MM.1S (cell line): Measurements from ENCODE around the gene SNX30.

Experiments
- DNase-seq: peaks from one replicate; pipeline ENCODE4 v3.0.0-alpha.2; 2015
- H2AFZ ChIP-seq: fragments of 300-600 bp; sonication (generic); 2 replicates; pipeline ENCODE4 v1.6.0; 2016; ENCODE audit warnings: antibody characterized with exemption, low read length
- H3F3A ChIP-seq: fragments of 300-600 bp; sonication (generic); 2 replicates; pipeline ENCODE4 v1.6.1; 2016; ENCODE audit warnings: mild to moderate bottlenecking, antibody characterized with exemption, low read length, moderate library complexity, mixed read lengths; ENCODE audit not compliant: insufficient read depth
- H3K27ac ChIP-seq: fragments of 300-600 bp; sonication (generic); 2 replicates; pipeline ENCODE4 v1.5.1; 2016; ENCODE audit warnings: mild to moderate bottlenecking, low read length
- H3K27me3 ChIP-seq: fragments of 300-600 bp; sonication (generic); replicated peaks from 2 replicates; pipeline ENCODE4 v1.6.0; 2016; ENCODE audit warnings: low read length; ENCODE audit not compliant: insufficient read depth
- H3K36me3 ChIP-seq: fragments of 300-600 bp; sonication (generic); replicated peaks from 2 replicates; pipeline ENCODE4 v1.6.1; 2016; ENCODE audit warnings: mild to moderate bottlenecking, low read length, mixed read lengths; ENCODE audit not compliant: insufficient read depth
- H3K4me1 ChIP-seq: fragments of 300-600 bp; sonication (generic); 2 replicates; pipeline ENCODE4 v1.6.1; 2016; ENCODE audit warnings: low read length, mixed read lengths
- H3K4me2 ChIP-seq: fragments of 300-600 bp; sonication (generic); 2 replicates; pipeline ENCODE4 v1.6.0; 2016; ENCODE audit warnings: low read depth, low read length
- H3K4me3 ChIP-seq: fragments of 300-600 bp; sonication (generic); 2 replicates; pipeline ENCODE4 v1.5.1; 2016; ENCODE audit warnings: low read length, mixed read lengths
- H3K79me2 ChIP-seq: fragments of 300-600 bp; sonication (generic); 2 replicates; pipeline ENCODE4 v1.6.1; 2016; ENCODE audit warnings: mixed run types, low read length, mixed read lengths
- H3K9ac ChIP-seq: fragments of 300-600 bp; sonication (generic); 2 replicates; pipeline ENCODE4 v1.6.1; 2016; ENCODE audit warnings: low read length, mixed read lengths
- H3K9me2 ChIP-seq: fragments of 300-600 bp; sonication (generic); replicated peaks from 2 replicates; pipeline ENCODE4 v1.6.1; 2016; ENCODE audit warnings: mild to moderate bottlenecking, low read length, mixed read lengths; ENCODE audit not compliant: insufficient read depth
- H3K9me3 ChIP-seq: fragments of 300-600 bp; sonication (generic); replicated peaks from 2 replicates; pipeline ENCODE4 v1.6.1; 2016; ENCODE audit warnings: mild to moderate bottlenecking, low read length, mixed read lengths; ENCODE audit not compliant: insufficient read depth
- H4K20me1 ChIP-seq: fragments of 300-600 bp; sonication (generic); 2 replicates; pipeline ENCODE4 v1.6.1; 2016; ENCODE audit warnings: mild to moderate bottlenecking, low read length, moderate library complexity, mixed read lengths; ENCODE audit not compliant: insufficient read depth
- CTCF ChIP-seq: fragments of 300-600 bp; sonication (generic); IDR thresholded peaks from 2 replicates; pipeline ENCODE4 v1.5.1; 2016; ENCODE audit warnings: antibody characterized with exemption, low read length, mixed read lengths
- EZH2 ChIP-seq: fragments of 300-600 bp; sonication (generic); optimal IDR thresholded peaks from 2 replicates; pipeline ENCODE3; 2017; ENCODE audit warnings: low read depth, mild to moderate bottlenecking, antibody characterized with exemption, low read length, mixed read lengths
- EZH2phosphoT487 ChIP-seq: fragments of 300-600 bp; sonication (generic); IDR thresholded peaks from 2 replicates; pipeline ENCODE4 v1.6.1; 2018; ENCODE audit warnings: antibody characterized with exemption, low read length

Gene SNX30

DNA sequence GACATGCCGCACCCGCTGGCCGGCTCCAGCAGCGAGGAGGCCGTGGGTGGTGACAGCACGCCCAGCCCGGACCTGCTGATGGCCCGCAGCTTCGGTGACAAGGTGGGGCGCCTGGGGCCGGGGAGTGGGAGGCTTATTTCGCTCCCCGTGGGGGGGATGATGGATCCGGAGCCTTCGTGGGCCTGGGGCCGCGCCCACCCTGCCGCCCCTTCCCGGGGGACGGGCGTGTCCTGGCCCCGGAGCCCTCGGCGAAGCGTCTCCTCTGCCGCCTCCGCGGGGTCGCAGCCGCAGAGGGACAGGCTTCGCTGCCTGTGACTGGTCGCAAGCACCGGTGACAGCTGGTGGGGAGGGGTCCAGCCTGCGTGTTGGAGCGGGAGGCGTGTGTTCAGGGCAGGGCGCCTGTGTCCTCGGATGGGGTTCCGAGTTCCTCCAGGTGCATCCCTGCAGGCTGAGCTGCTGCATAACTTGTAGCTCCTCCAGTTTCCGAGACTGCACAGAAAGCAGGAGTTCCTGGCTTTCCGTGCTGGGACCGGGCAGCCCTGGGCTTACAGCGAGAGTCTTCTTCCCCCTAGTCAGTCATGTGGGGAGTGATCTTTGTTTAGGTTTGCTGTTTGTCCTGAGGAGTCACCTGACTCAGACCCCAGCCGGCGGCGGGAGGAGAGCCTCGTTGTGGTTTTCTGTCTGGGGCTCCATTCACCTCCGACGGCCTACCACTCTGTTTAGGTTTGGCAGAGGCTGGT is 666 bp downstream of the SNX30 start:
- no peaks in the 10 kb centered on the region for H3K36me3 ChIP-seq
- peak overlapping the region; percentile 50; the same call in 1 of the 2 replicates for H3K27ac ChIP-seq
- peaks cover 13% of the 10 kb centered on the region for H3K4me1 ChIP-seq
- H2AFZ ChIP-seq = peak overlapping the region; percentile 92
- peak overlapping the region; percentile 70 for H3K9ac ChIP-seq
- H3K9me3 ChIP-seq = no peaks in the 10 kb centered on the region
- TF ChIP-seq EZH2 (no peak), CTCF (no peak), EZH2phosphoT487 (no peak)
- H3K4me2 ChIP-seq = peak overlapping the region; percentile 99
- H3K27me3 ChIP-seq = no peaks in the 10 kb centered on the region
- peak; percentile 87 for DNase-seq
- peak overlapping the region; percentile 96 for H3K4me3 ChIP-seq
- H3K79me2 ChIP-seq = peaks cover 32% of the 10 kb centered on the region
- no peaks in the 10 kb centered on the region for H4K20me1 ChIP-seq
- peaks cover 11% of the 10 kb centered on the region; the same call in 1 of the 2 replicates for H3F3A ChIP-seq
- H3K9me2 ChIP-seq = no peaks in the 10 kb centered on the region

- Histone ChIP-seq H3K79me2 (peaks cover 33% of the 10 kb centered on the region), H3K27me3 (no peaks in the 10 kb centered on the region), H3F3A (peaks cover 11% of the 10 kb centered on the region; the same call in 1 of the 2 replicates), H3K9me3 (no peaks in the 10 kb centered on the region), H3K4me3 (no peak overlapping the region), H3K9ac (no peak overlapping the region), H2AFZ (no peak overlapping the region), H3K4me2 (peak overlapping the region; percentile 99; the same call in 1 of the 2 replicates), H3K9me2 (no peaks in the 10 kb centered on the region), H3K4me1 (peaks cover 13% of the 10 kb centered on the region), H4K20me1 (no peaks in the 10 kb centered on the region), H3K27ac (no peak overlapping the region), H3K36me3 (no peaks in the 10 kb centered on the region)
- DNase-seq = no peak
- no peak for TF ChIP-seq CTCF
- no peak for TF ChIP-seq EZH2
- TF ChIP-seq EZH2phosphoT487 = no peak
Observed at GRCh38 chr9:112752334-112753125, 2.0 kb downstream of the SNX30 start.

DNA sequence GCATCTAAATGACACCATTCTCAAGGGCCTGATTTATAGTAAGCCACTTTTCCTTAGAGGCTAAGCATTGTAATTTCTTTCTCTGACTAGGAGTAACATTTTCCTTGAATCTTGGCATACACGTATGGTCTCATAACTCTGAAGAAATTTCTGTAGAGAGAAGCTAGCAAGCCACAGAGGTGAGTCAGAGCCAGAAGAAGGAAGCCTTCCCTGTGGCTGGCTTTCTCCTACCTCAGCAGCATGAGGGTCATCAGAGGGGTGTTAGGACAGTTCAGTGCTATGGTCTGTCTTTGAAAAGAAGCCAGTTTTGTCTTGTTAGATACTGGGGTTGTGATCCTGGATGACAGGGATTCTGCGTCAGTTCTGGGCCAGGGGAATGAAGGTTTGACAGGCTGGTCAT is 3.2 kb downstream of the SNX30 start:
- H3K4me3 ChIP-seq = no peak overlapping the region
- H3K27me3 ChIP-seq = no peaks in the 10 kb centered on the region
- peaks cover 40% of the 10 kb centered on the region for H3K79me2 ChIP-seq
- peaks cover 13% of the 10 kb centered on the region for H3K4me1 ChIP-seq
- no peaks in the 10 kb centered on the region for H4K20me1 ChIP-seq
- no peaks in the 10 kb centered on the region for H3K9me3 ChIP-seq
- DNase-seq = no peak
- H2AFZ ChIP-seq = no peak overlapping the region
- H3K36me3 ChIP-seq = no peaks in the 10 kb centered on the region
- no peaks in the 10 kb centered on the region for H3K9me2 ChIP-seq
- H3K4me2 ChIP-seq = no peak overlapping the region
- H3K9ac ChIP-seq = no peak overlapping the region
- peaks cover 11% of the 10 kb centered on the region; the same call in 1 of the 2 replicates for H3F3A ChIP-seq
- no peak overlapping the region for H3K27ac ChIP-seq
- no peak for TF ChIP-seq EZH2phosphoT487
- TF ChIP-seq EZH2 = no peak
- TF ChIP-seq CTCF = no peak
